Endodermal cell (in vitro differentiated cells): ENCODE measurements around the gene AAK1. TPM values are rescaled to one million over a fixed set of nuclear protein-coding genes. Genes with fewer than 3 reads are reported as not detected.

Source experiments
- DNase-seq: peaks from one replicate; pipeline ENCODE4 v3.0.0-alpha.2; 2017
- H3K27ac ChIP-seq: 2 replicates; pipeline ENCODE4 v1.5.1; 2013; ENCODE audit warnings: mild to moderate bottlenecking, low read depth, low read length, moderate library complexity
- H3K27me3 ChIP-seq: 2 replicates; pipeline ENCODE4 v1.6.1; 2013; ENCODE audit warnings: mild to moderate bottlenecking, low read length, moderate library complexity; ENCODE audit not compliant: insufficient read depth, control insufficient read depth, poor library complexity, severe bottlenecking
- H3K36me3 ChIP-seq: 2 replicates; pipeline ENCODE4 v1.7.0; 2013; ENCODE audit warnings: mild to moderate bottlenecking, low read length, moderate library complexity; ENCODE audit not compliant: control insufficient read depth, insufficient read depth
- H3K4me1 ChIP-seq: one replicate; pipeline ENCODE4 v1.7.0; 2013; ENCODE audit warnings: low read length; ENCODE audit not compliant: control insufficient read depth, insufficient read depth
- H3K4me3 ChIP-seq: 2 replicates; pipeline ENCODE4 v1.5.1; 2013; ENCODE audit warnings: mild to moderate bottlenecking, low read length, moderate library complexity
- H3K9ac ChIP-seq: 2 replicates; pipeline ENCODE4 v1.6.1; 2013; ENCODE audit warnings: mild to moderate bottlenecking, low read length, moderate library complexity; ENCODE audit not compliant: poor library complexity, severe bottlenecking; ENCODE audit errors: extremely low read depth
- H3K9me3 ChIP-seq: 2 replicates; pipeline ENCODE4 v1.6.1; 2013; ENCODE audit warnings: mild to moderate bottlenecking, low read length, moderate library complexity; ENCODE audit not compliant: control insufficient read depth
- H3K27ac Mint-ChIP-seq: 2 replicates; pipeline ENCODE4 v1.8.0; 2020; ENCODE audit warnings: mixed read lengths
- H3K27me3 Mint-ChIP-seq: 2 replicates; pipeline ENCODE4 v1.8.0; 2021; ENCODE audit warnings: mild to moderate bottlenecking, mixed read lengths; ENCODE audit not compliant: insufficient read depth
- H3K36me3 Mint-ChIP-seq: 2 replicates; pipeline ENCODE4 v1.8.0; 2020; ENCODE audit warnings: low read depth, mixed read lengths
- H3K4me1 Mint-ChIP-seq: 2 replicates; pipeline ENCODE4 v1.8.0; 2020; ENCODE audit warnings: mixed read lengths
- H3K4me3 Mint-ChIP-seq: 2 replicates; pipeline ENCODE4 v1.8.0; 2020; ENCODE audit warnings: mild to moderate bottlenecking, moderate library complexity, mixed read lengths
- H3K9me3 Mint-ChIP-seq: 2 replicates; pipeline ENCODE4 v1.8.0; 2020; ENCODE audit warnings: mild to moderate bottlenecking, mixed read lengths
- WGBS, 2 experiments: methylation state at CpG; one replicate each; pipeline versions ENCODE4 v1.1.5 to v1.1.7; 2013; ENCODE audit warnings: missing lambda C conversion rate in 2 of 2, mixed read lengths in 1 of 2; ENCODE audit not compliant: insufficient coverage in 1 of 2, insufficient read length in 1 of 2; 5-methylcytosine and 5-hydroxymethylcytosine counted together
- long read RNA-seq, 4 experiments: library from polyadenylated mRNA in 2 of 4; library from RNA in 1 of 4; library from capped mRNA in 1 of 4; stranded (forward) in 3 of 4; unstranded in 1 of 4; transcript quantifications; one replicate each; pipeline ENCODE4 v2.0.0, GENCODE V29; 2020 to 2021; ENCODE audit warnings: inconsistent platforms in 1 of 4
- polyA plus RNA-seq, 2 experiments: library from polyadenylated mRNA; stranded (reverse); fragments of 50-300 nt; gene quantifications; one replicate each; pipeline ENCODE4 v1.2.3, GENCODE V29; 2013
- total RNA-seq, 2 donors: library from RNA; stranded (reverse); fragmentation: NEBNext Ultra II Directional in 1 of 2; extraction: Animal tissue kit (Norgen Biotek cat#: 25700) in 1 of 2; gene quantifications; 2 replicates in 1 of 2; 3 replicates in 1 of 2; pipeline ENCODE4 v1.2.1, GENCODE V29; 2021
- TF ChIP-seq, protein P1 (sequence below): fragments of 200-600 bp; sonication (generic); conservative IDR thresholded peaks from 2 replicates; pipeline ENCODE4 v1.5.0; 2021; ENCODE audit warnings: antibody characterized with exemption, mild to moderate bottlenecking

Gene AAK1
- total RNA-seq: 10 to 100 TPM; 29.2 to 34.7 TPM
- 21.3 TPM for polyA plus RNA-seq (2013, experiment 1 of 2)
- polyA plus RNA-seq (2013, experiment 2 of 2): 20.5 TPM
- long read RNA-seq, experiment 1, partial matches to known transcripts: 0 of 4 reads
- long read RNA-seq, experiment 1, other reads (novel, unspliced or antisense): 4 of 4 reads
- long read RNA-seq, experiment 2, partial matches to known transcripts: 1 of 13 reads
- long read RNA-seq, experiment 2, other reads (novel, unspliced or antisense): 12 of 13 reads
- long read RNA-seq, experiment 3, partial matches to known transcripts: 0 of 6 reads
- long read RNA-seq, experiment 3, other reads (novel, unspliced or antisense): 5 of 6 reads
- long read RNA-seq, experiment 4: 0 reads

DNA sequence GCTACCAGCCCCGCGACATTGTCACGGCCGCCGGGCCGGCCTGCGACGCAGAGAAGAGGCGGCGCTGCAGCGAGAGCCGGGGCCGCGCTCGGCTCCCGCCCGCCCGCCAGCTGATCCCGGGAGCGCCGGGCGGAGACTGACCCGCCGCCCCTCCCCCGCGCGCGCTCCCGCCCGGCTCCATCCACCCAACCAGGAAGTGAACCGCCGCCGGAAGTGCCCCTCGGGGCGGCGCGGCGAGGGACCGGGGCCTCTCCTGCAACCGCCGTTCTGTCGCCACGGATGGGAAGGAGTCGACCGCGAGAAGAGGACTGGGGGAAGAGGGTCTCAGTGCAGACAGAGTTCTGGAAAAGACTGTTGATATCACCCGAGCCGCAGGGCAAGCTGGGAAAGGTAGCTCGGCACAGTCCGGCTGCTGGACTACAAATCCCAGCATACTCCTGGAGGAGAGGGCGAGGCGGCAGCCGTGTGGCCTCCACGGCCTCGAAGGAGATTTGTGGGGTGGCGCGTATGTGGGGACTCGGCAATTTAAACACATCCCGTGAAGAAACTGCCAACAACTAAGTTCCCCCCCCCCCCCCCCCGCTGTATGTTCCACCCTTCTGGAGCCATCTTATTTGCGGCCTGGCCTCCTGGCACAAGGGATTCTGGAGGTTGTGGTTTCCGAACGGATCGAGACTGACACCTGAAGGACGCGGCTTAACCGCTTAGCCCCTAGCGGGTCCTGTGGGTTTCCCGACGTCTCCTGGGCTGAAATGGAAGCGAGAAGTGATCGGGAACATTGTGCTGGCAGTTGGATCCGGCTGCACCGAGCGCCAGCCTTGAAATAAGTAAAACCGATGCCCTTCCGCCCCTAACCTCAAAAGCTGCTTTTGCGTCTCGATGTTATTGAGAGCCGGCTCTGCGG is at the start of gene AAK1:
Gene AAK1, minus strand, starts transcription at position 138 of the 904 bp plus-strand sequence. CDS start 699 bp downstream, outside the sequence.
- peak; percentile 94 for DNase-seq
- TF ChIP-seq, protein P1, sequence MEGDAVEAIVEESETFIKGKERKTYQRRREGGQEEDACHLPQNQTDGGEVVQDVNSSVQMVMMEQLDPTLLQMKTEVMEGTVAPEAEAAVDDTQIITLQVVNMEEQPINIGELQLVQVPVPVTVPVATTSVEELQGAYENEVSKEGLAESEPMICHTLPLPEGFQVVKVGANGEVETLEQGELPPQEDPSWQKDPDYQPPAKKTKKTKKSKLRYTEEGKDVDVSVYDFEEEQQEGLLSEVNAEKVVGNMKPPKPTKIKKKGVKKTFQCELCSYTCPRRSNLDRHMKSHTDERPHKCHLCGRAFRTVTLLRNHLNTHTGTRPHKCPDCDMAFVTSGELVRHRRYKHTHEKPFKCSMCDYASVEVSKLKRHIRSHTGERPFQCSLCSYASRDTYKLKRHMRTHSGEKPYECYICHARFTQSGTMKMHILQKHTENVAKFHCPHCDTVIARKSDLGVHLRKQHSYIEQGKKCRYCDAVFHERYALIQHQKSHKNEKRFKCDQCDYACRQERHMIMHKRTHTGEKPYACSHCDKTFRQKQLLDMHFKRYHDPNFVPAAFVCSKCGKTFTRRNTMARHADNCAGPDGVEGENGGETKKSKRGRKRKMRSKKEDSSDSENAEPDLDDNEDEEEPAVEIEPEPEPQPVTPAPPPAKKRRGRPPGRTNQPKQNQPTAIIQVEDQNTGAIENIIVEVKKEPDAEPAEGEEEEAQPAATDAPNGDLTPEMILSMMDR: no peak
- Histone ChIP-seq H3K4me3 (peak within 1 kb of the TSS; percentile 91), H3K4me1 (peaks cover 3% of the 10 kb centered on the region), H3K27me3 (no peaks in the 10 kb centered on the region), H3K36me3 (no peaks in the 10 kb centered on the region), H3K9ac (peak within 1 kb of the TSS; percentile 73), H3K27ac (peak within 1 kb of the TSS; percentile 82), H3K9me3 (no peaks in the 10 kb centered on the region)
- Mint-ChIP-seq H3K27me3 (no peaks in the 10 kb centered on the region), H3K27ac (peak within 1 kb of the TSS; percentile 96), H3K9me3 (no peaks in the 10 kb centered on the region), H3K4me3 (peak within 1 kb of the TSS; percentile 91), H3K36me3 (no peaks in the 10 kb centered on the region), H3K4me1 (peaks cover 41% of the 10 kb centered on the region)
- WGBS, 2 experiments: 0 to 1% methylated on average over 9 to 75 of the region's 81 CpGs

DNA sequence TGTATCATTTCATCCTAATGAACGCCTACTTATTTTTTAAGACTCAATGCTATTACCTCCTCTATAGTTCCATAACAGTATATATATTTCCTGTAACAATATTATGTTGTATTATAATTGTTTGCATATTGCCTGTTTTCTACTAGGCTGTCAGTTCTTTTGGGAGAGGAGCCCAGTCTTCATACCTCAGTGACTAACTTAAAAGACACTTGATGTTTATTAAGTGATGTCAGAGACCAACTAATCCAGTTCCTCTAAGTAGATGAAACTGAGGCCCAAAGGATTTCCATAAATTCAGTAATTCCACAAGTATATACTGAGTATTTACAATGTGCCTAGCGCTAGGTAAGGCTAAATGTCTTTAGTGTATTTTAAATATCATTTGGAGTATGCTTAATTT is 48.9 kb upstream of the AAK1 start:
- no peak overlapping the region for H3K27ac ChIP-seq
- TF ChIP-seq, protein P1: no peak

DNA sequence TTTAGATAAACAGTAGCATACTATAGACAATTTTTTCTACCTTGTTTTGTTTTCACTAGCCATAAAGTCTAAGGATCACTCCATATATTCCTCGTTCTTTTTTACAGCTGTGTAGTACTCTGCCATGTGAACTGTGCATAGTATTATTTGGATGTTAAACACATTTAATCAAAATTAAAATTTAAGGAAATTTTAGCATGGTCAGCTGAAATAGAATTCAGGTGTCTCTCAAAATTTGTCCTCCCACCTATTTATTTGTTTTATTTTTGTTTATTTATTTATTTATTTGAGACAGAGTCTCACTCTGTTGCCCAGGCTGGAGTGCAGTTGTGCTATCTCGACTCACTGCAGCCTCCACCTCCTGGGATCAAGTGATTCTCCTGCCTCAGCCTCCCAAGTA is 46.4 kb upstream of the AAK1 start:
- Histone ChIP-seq H3K27ac (no peak overlapping the region), H3K4me3 (no peak overlapping the region), H3K4me1 (no peaks in the 10 kb centered on the region), H3K27me3 (no peaks in the 10 kb centered on the region), H3K36me3 (no peaks in the 10 kb centered on the region), H3K9ac (no peak overlapping the region), H3K9me3 (no peaks in the 10 kb centered on the region)
- H3K4me3 Mint-ChIP-seq: no peak overlapping the region
- no peaks in the 10 kb centered on the region for H3K9me3 Mint-ChIP-seq
- H3K27me3 Mint-ChIP-seq: no peaks in the 10 kb centered on the region
- no peak for DNase-seq
- TF ChIP-seq, protein P1: no peak
- no peak overlapping the region for H3K27ac Mint-ChIP-seq
- H3K36me3 Mint-ChIP-seq: no peaks in the 10 kb centered on the region
- WGBS, 2 experiments: 83 to 100% methylated on average over 1 to 2 of the region's 2 CpGs
- no peaks in the 10 kb centered on the region for H3K4me1 Mint-ChIP-seq

More for the DNA sequence above, 48.9 kb upstream of the AAK1 start:
- DNase-seq: no peak
- Mint-ChIP-seq H3K4me1 (no peaks in the 10 kb centered on the region), H3K27me3 (no peaks in the 10 kb centered on the region), H3K27ac (no peak overlapping the region), H3K9me3 (no peaks in the 10 kb centered on the region), H3K4me3 (no peak overlapping the region), H3K36me3 (no peaks in the 10 kb centered on the region)
- 75 to 100% methylated on average over 1 of the region's 2 CpGs for WGBS, 2 experiments
- Histone ChIP-seq H3K9me3 (no peaks in the 10 kb centered on the region), H3K36me3 (no peaks in the 10 kb centered on the region), H3K4me1 (no peaks in the 10 kb centered on the region), H3K27me3 (no peaks in the 10 kb centered on the region), H3K9ac (no peak overlapping the region), H3K4me3 (no peak overlapping the region)
